ENCODE results near the gene RSPO1. TPM values are rescaled to one million over a fixed set of nuclear protein-coding genes. Genes with fewer than 3 reads are reported as not detected.

RSPO1 gene
- total RNA-seq, 1 donor from 2014 or later = not detected

GRCh38 chr1:37630426-37631028 lies 4.2 kb downstream of the RSPO1 start:
- H3K9ac ChIP-seq (ENCODE audit: low read length) = no peak overlapping the region
- no peak for TF ChIP-seq CTCF (IDR thresholded peaks at IDR 0.05; ENCODE audit: insufficient read depth, low read depth, low read length)
- peak; percentile 52 for TF ChIP-seq EZH2 (IDR thresholded peaks at IDR 0.05; ENCODE audit: insufficient read depth, low read length)
- H3K4me3 ChIP-seq (ENCODE audit: insufficient read depth, low read depth, low read length) = no peak overlapping the region
- H3K36me3 Mint-ChIP-seq (ENCODE audit: low read depth, unreplicated experiment) = peaks cover 2% of the 10 kb centered on the region
- no peak overlapping the region for H3K27ac Mint-ChIP-seq (ENCODE audit: unreplicated experiment)
- FAIRE-seq = no peak
- H3K27me3 ChIP-seq (ENCODE audit: insufficient read depth, low read length) = peaks cover 70% of the 10 kb centered on the region
- no peaks in the 10 kb centered on the region for H3K79me2 ChIP-seq (ENCODE audit: insufficient read depth, low read length)
- H3K9me3 ChIP-seq (ENCODE audit: insufficient read depth, low read depth, low read length) = no peaks in the 10 kb centered on the region
- H3K4me3 Mint-ChIP-seq (ENCODE audit: unreplicated experiment) = no peak overlapping the region
- H3K4me2 ChIP-seq (ENCODE audit: low read length) = no peak overlapping the region
- peaks cover 2% of the 10 kb centered on the region for H3K9me3 Mint-ChIP-seq (ENCODE audit: unreplicated experiment)
- H3K4me1 Mint-ChIP-seq (ENCODE audit: low read depth, unreplicated experiment) = no peaks in the 10 kb centered on the region
- H4K20me1 ChIP-seq (ENCODE audit: insufficient read depth, low read length) = peaks cover 4% of the 10 kb centered on the region
- H3K36me3 ChIP-seq (ENCODE audit: insufficient read depth, low read length) = no peaks in the 10 kb centered on the region
- no peak overlapping the region for H3K27ac ChIP-seq (ENCODE audit: low read depth, low read length)
- no peaks in the 10 kb centered on the region for H3K4me1 ChIP-seq (ENCODE audit: insufficient read depth, low read length)
- H2AFZ ChIP-seq (ENCODE audit: low read depth, low read length) = no peak overlapping the region
- no peak for DNase-seq (ENCODE audit: low read depth)
- H3K27me3 Mint-ChIP-seq (ENCODE audit: low read depth, unreplicated experiment) = peaks cover 82% of the 10 kb centered on the region

DNA sequence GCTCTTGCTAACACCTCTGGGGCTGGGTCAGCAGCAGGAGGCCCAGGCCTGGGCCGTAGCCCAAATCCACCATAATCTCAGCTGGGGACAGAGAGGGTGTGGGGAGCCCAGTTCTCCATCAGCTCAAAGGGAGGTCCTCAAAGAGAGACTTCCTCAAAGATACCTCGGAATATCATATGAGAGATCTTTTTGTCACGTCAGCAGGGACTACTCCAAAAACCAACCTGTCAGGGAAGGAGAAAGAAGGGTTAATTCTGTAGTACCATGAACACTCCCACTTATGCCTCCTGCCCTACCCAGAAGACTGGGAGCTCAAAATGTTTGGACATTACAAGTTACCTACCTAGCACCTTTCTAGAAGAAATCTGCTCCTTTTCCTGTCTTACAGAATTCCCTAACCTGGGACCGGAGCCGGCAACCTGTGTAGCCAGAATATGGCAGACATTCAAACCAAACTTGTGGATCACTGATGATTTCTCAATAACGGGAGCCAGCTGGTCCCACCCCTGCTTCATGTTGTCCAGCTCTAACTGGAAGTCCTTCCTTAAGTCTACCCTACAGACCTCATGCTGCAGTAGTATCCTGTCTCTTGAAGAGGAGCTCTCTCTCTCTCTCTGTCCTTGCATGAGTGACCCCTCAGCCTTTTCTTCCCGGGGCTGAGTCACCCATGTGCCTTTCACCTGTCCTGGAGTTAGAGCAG lies 4.8 kb downstream of the RSPO1 start:
- H3K79me2 ChIP-seq (ENCODE audit: insufficient read depth, low read length) = no peaks in the 10 kb centered on the region
- no peak overlapping the region for H3K4me2 ChIP-seq (ENCODE audit: low read length)
- Mint-ChIP-seq H3K4me3 (ENCODE audit: unreplicated experiment) (no peak overlapping the region), H3K4me1 (ENCODE audit: low read depth, unreplicated experiment) (no peaks in the 10 kb centered on the region), H3K36me3 (ENCODE audit: low read depth, unreplicated experiment) (peaks cover 2% of the 10 kb centered on the region), H3K27me3 (ENCODE audit: low read depth, unreplicated experiment) (peaks cover 87% of the 10 kb centered on the region), H3K9me3 (ENCODE audit: unreplicated experiment) (peaks cover 2% of the 10 kb centered on the region), H3K27ac (ENCODE audit: unreplicated experiment) (no peak overlapping the region)
- peaks cover 64% of the 10 kb centered on the region for H3K27me3 ChIP-seq (ENCODE audit: insufficient read depth, low read length)
- H3K9me3 ChIP-seq (ENCODE audit: insufficient read depth, low read depth, low read length) = no peaks in the 10 kb centered on the region
- no peaks in the 10 kb centered on the region for H4K20me1 ChIP-seq (ENCODE audit: insufficient read depth, low read length)
- H3K27ac ChIP-seq (ENCODE audit: low read depth, low read length) = no peak overlapping the region
- H2AFZ ChIP-seq (ENCODE audit: low read depth, low read length) = no peak overlapping the region
- no peak overlapping the region for H3K4me3 ChIP-seq (ENCODE audit: insufficient read depth, low read depth, low read length)
- FAIRE-seq = no peak
- H3K9ac ChIP-seq (ENCODE audit: low read length) = no peak overlapping the region
- TF ChIP-seq EZH2 (IDR thresholded peaks at IDR 0.05; ENCODE audit: insufficient read depth, low read length) (no peak), CTCF (IDR thresholded peaks at IDR 0.05; ENCODE audit: insufficient read depth, low read depth, low read length) (no peak)
- H3K36me3 ChIP-seq (ENCODE audit: insufficient read depth, low read length) = no peaks in the 10 kb centered on the region
- no peaks in the 10 kb centered on the region for H3K4me1 ChIP-seq (ENCODE audit: insufficient read depth, low read length)
- no peak for DNase-seq (ENCODE audit: low read depth)

DNA sequence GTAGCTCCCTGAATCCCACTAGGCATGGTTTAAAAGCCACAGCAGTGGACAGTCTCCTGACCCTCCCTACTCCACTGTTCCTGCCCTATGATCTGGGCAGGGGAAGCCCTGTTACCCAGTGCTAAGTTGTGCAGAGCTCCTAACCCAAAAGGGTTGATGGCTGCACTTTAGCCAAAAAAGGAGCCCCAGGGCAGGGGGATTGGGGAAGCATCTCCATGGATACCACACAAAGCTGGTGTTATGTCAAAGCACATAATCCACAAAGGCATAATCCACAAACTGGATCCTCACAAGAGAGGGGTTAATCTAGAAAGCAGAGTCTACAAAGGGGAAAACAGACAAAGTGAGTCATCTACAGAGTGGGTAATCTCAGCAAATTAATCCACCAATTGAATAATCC lies 5.7 kb downstream of the RSPO1 start:
- TF ChIP-seq CTCF (IDR thresholded peaks at IDR 0.05; ENCODE audit: insufficient read depth, low read depth, low read length) (no peak), EZH2 (IDR thresholded peaks at IDR 0.05; ENCODE audit: insufficient read depth, low read length) (no peak)
- no peak overlapping the region for H3K4me3 ChIP-seq (ENCODE audit: insufficient read depth, low read depth, low read length)
- no peaks in the 10 kb centered on the region for H3K36me3 ChIP-seq (ENCODE audit: insufficient read depth, low read length)
- no peak overlapping the region for H3K27ac ChIP-seq (ENCODE audit: low read depth, low read length)
- Mint-ChIP-seq H3K4me1 (ENCODE audit: low read depth, unreplicated experiment) (no peaks in the 10 kb centered on the region), H3K36me3 (ENCODE audit: low read depth, unreplicated experiment) (peaks cover 2% of the 10 kb centered on the region), H3K9me3 (ENCODE audit: unreplicated experiment) (peaks cover 2% of the 10 kb centered on the region), H3K27ac (ENCODE audit: unreplicated experiment) (no peak overlapping the region), H3K27me3 (ENCODE audit: low read depth, unreplicated experiment) (peaks cover 90% of the 10 kb centered on the region), H3K4me3 (ENCODE audit: unreplicated experiment) (no peak overlapping the region)
- no peak overlapping the region for H3K4me2 ChIP-seq (ENCODE audit: low read length)
- H3K9ac ChIP-seq (ENCODE audit: low read length) = no peak overlapping the region
- DNase-seq (ENCODE audit: low read depth) (no peak), FAIRE-seq (no peak)
- peaks cover 64% of the 10 kb centered on the region for H3K27me3 ChIP-seq (ENCODE audit: insufficient read depth, low read length)
- no peaks in the 10 kb centered on the region for H3K79me2 ChIP-seq (ENCODE audit: insufficient read depth, low read length)
- H3K9me3 ChIP-seq (ENCODE audit: insufficient read depth, low read depth, low read length) = no peaks in the 10 kb centered on the region
- H2AFZ ChIP-seq (ENCODE audit: low read depth, low read length) = no peak overlapping the region
- no peaks in the 10 kb centered on the region for H3K4me1 ChIP-seq (ENCODE audit: insufficient read depth, low read length)
- no peaks in the 10 kb centered on the region for H4K20me1 ChIP-seq (ENCODE audit: insufficient read depth, low read length)

Data from astrocyte (in vitro differentiated cells and primary cell).